HUES64 (cell line): Measurements from ENCODE around the gene SCNN1B.

ENCODE experiments used
- H3K27ac ChIP-seq: 2 replicates; pipeline ENCODE4 v1.7.0; 2013; ENCODE audit warnings: low read depth, low read length, inconsistent platforms
- H3K27me3 ChIP-seq: 2 replicates; pipeline ENCODE4 v1.6.1; 2013; ENCODE audit warnings: mild to moderate bottlenecking, low read length; ENCODE audit not compliant: insufficient read depth
- H3K36me3 ChIP-seq: 2 replicates; pipeline ENCODE4 v1.6.1; 2013; ENCODE audit warnings: mild to moderate bottlenecking, low read length; ENCODE audit not compliant: insufficient read depth
- H3K4me1 ChIP-seq: 2 replicates; pipeline ENCODE4 v1.6.1; 2013; ENCODE audit warnings: mild to moderate bottlenecking, low read length, moderate library complexity; ENCODE audit not compliant: insufficient read depth
- H3K4me3 ChIP-seq: 2 replicates; pipeline ENCODE4 v1.5.1; 2013; ENCODE audit warnings: mild to moderate bottlenecking, low read length, moderate library complexity
- H3K9ac ChIP-seq: 2 replicates; pipeline ENCODE4 v1.6.1; 2013; ENCODE audit warnings: mild to moderate bottlenecking, low read depth, low read length
- H3K9me3 ChIP-seq: 2 replicates; pipeline ENCODE4 v1.6.1; 2013; ENCODE audit warnings: low read depth, low read length; ENCODE audit not compliant: insufficient read depth
- WGBS: fragments of 150-250, 120-280 bp; methylation state at CpG from one replicate; pipeline ENCODE4 v1.1.7; 2013; ENCODE audit warnings: missing lambda C conversion rate; 5-methylcytosine and 5-hydroxymethylcytosine counted together

The SCNN1B gene

GRCh38 chr16:23304620-23305019 is 2.5 kb downstream of the SCNN1B start:
- WGBS, result 70% methylated on average over 2 of the region's 2 CpGs
- H3K36me3 ChIP-seq, result no peaks in the 10 kb centered on the region

GRCh38 chr16:23306199-23307100 is 4.3 kb downstream of the SCNN1B start:
- Histone ChIP-seq H3K27me3 (peaks cover 30% of the 10 kb centered on the region), H3K36me3 (no peaks in the 10 kb centered on the region), H3K4me1 (no peaks in the 10 kb centered on the region; the same call in 1 of the 2 replicates), H3K9me3 (no peaks in the 10 kb centered on the region), H3K4me3 (no peak overlapping the region), H3K27ac (no peak overlapping the region), H3K9ac (no peak overlapping the region)
- 88% methylated on average over 7 of the region's 7 CpGs for WGBS

More at GRCh38 chr16:23304620-23305019, 2.5 kb downstream of the SCNN1B start:
- no peak overlapping the region for H3K27ac ChIP-seq
- H3K9ac ChIP-seq, result no peak overlapping the region
- peaks cover 42% of the 10 kb centered on the region for H3K27me3 ChIP-seq
- no peak overlapping the region for H3K4me3 ChIP-seq
- H3K4me1 ChIP-seq, result no peaks in the 10 kb centered on the region; the same call in 1 of the 2 replicates
- no peaks in the 10 kb centered on the region for H3K9me3 ChIP-seq

GRCh38 chr16:23310217-23310616 is 8.1 kb downstream of the SCNN1B start:
- Histone ChIP-seq H3K27ac (no peak overlapping the region), H3K9ac (no peak overlapping the region), H3K4me3 (no peak overlapping the region), H3K9me3 (no peaks in the 10 kb centered on the region), H3K4me1 (no peaks in the 10 kb centered on the region), H3K36me3 (no peaks in the 10 kb centered on the region), H3K27me3 (no peaks in the 10 kb centered on the region)

DNA sequence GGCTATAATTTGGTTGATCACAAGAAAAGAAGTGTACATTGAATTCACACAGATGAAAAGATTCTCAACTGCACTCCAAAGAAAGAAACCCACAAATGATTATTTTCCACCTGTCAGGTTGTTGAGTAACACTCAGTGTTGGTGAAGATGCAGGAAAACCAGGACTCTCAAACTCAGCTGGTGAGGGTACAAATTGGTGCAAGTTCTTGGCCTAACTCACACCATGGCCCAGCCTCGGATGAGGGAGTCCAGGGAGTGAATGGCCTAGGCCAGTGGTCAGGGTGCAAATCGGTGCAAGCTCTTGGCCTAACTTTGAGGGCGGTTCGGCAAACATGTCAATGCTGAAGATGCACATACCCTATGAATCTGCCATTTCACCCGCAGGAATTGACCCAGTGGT is 8.6 kb downstream of the SCNN1B start:
- Histone ChIP-seq H3K27ac (no peak overlapping the region), H3K4me3 (no peak overlapping the region), H3K27me3 (no peaks in the 10 kb centered on the region), H3K36me3 (no peaks in the 10 kb centered on the region), H3K4me1 (no peaks in the 10 kb centered on the region), H3K9me3 (no peaks in the 10 kb centered on the region), H3K9ac (no peak overlapping the region)
- 93% methylated on average over 5 of the region's 5 CpGs for WGBS

- WGBS, result 92% methylated on average over 2 of the region's 2 CpGs
- no peak overlapping the region for H3K27ac ChIP-seq
Measured at GRCh38 chr16:23316232-23316631, 14.1 kb downstream of the SCNN1B start.

GRCh38 chr16:23316634-23317265 is 14.6 kb downstream of the SCNN1B start:
- H3K4me1 ChIP-seq, result no peaks in the 10 kb centered on the region
- 90% methylated on average over 2 of the region's 2 CpGs for WGBS
- no peak overlapping the region for H3K4me3 ChIP-seq
- no peak overlapping the region for H3K27ac ChIP-seq
- no peaks in the 10 kb centered on the region for H3K27me3 ChIP-seq
- no peaks in the 10 kb centered on the region for H3K36me3 ChIP-seq
- H3K9me3 ChIP-seq, result no peaks in the 10 kb centered on the region
- no peak overlapping the region for H3K9ac ChIP-seq

More at GRCh38 chr16:23316232-23316631, 14.1 kb downstream of the SCNN1B start:
- Histone ChIP-seq H3K27me3 (no peaks in the 10 kb centered on the region), H3K4me3 (no peak overlapping the region), H3K36me3 (no peaks in the 10 kb centered on the region), H3K9ac (no peak overlapping the region), H3K4me1 (no peaks in the 10 kb centered on the region), H3K9me3 (no peaks in the 10 kb centered on the region)

DNA sequence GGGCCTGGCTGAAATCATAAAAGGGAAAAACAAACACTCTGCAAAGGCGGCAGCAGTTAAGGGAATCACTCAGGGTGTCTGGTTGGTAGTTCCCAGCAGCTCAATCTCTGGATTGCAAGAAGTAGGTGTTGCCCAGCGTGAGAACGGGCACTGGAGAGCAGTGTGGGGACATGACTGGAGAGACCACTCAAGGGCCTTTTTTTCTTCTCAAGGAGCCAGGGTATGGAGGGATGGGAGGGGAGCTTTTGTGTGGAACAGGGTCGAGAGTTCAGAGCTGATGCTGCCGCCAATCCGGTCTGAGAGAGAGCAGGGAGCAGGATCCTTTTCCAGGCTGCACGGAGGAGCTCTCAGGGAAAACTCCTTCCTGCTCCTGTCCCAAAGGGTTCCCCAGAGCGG is 15.2 kb downstream of the SCNN1B start:
- no peak overlapping the region for H3K9ac ChIP-seq
- no peaks in the 10 kb centered on the region for H3K4me1 ChIP-seq
- no peak overlapping the region for H3K27ac ChIP-seq
- no peaks in the 10 kb centered on the region for H3K36me3 ChIP-seq
- no peaks in the 10 kb centered on the region for H3K27me3 ChIP-seq
- WGBS, result 84% methylated on average over 8 of the region's 8 CpGs
- no peaks in the 10 kb centered on the region for H3K9me3 ChIP-seq
- H3K4me3 ChIP-seq, result no peak overlapping the region

DNA sequence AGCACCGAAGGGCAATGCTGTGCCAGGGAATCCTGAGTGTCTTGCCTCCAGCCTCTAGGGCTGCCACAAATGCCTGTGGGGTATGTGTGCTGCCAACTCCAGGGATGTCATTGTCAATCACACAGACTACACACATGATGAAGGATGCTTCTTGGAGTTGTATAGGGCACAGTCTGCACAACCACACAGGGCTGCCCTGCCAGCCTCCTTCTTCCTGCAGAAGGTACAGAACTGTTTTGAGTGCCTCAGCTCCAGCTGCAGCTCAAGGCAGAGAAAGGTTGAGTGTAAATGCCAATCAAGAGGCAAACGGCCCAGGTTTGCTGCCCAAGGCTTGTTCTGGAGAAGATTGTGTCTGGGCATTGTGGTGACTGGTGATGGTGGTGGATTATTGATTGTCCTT is 15.6 kb downstream of the SCNN1B start:
- H3K36me3 ChIP-seq, result no peaks in the 10 kb centered on the region
- H3K4me3 ChIP-seq, result no peak overlapping the region
- H3K27ac ChIP-seq, result no peak overlapping the region
- no peak overlapping the region for H3K9ac ChIP-seq
- no peaks in the 10 kb centered on the region for H3K4me1 ChIP-seq
- H3K27me3 ChIP-seq, result no peaks in the 10 kb centered on the region
- no peaks in the 10 kb centered on the region for H3K9me3 ChIP-seq
- 88% methylated on average over 2 of the region's 2 CpGs for WGBS

DNA sequence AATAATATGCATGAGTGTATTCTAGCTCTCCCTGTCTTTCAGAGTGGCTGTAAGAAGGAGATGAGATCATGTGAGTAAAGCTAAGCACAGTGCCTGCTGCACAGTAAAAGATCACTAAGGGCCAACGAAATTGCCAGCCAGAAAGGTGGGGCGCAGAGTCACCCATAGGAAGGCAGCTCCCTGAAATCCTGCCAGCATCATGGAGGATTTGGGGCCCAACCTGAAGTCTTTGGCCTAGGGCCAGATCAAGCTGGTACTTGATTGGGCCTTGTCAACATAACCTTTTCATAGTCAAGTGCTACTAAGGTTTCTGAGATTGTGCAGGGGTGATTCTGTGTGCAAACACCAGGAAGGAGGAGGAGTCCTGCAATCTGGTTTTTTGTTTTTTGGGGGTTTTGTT is 16.5 kb downstream of the SCNN1B start:
- Histone ChIP-seq H3K9ac (no peak overlapping the region), H3K9me3 (no peaks in the 10 kb centered on the region), H3K36me3 (no peaks in the 10 kb centered on the region), H3K27ac (no peak overlapping the region), H3K27me3 (no peaks in the 10 kb centered on the region), H3K4me3 (no peak overlapping the region), H3K4me1 (no peaks in the 10 kb centered on the region)
- WGBS, result 92% methylated on average over 2 of the region's 2 CpGs

DNA sequence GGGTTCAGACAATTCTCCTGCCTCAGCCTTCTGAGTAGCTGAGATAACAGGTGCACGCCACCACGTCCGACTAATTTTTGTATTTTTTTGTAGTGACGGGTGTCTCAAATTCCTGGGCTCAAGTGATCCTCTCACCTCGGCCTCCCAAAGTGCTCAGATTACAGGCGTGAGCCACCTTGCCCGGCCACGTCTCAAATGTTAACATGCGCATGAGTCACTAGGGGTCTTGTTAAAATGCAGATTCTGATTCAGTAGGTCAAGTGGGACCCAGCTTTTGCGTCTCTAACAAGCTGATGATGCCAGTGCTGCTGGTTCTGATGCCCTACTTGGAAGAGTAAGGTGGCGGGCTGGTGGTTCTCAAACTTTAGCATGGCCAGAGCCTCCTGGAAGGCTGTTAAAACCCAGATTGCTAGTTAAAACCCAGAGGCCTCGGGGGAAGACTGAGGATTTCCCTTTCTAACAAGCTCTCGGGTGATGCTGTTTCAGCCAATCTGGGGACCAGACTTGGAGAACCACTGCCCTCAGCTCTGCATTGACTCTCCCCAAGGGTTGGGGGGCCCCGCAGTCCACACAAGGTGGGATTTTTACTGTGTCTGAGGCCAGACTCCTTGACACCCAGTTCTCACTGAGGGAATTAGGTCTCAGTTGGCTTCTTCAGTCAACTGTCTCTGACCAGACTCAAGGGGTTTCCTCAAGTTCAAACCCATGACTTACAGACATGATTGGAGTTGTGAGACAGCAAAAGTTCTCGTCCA is 17.9 kb downstream of the SCNN1B start:
- Histone ChIP-seq H3K4me3 (no peak overlapping the region), H3K4me1 (no peaks in the 10 kb centered on the region), H3K9ac (no peak overlapping the region), H3K36me3 (no peaks in the 10 kb centered on the region), H3K27me3 (no peaks in the 10 kb centered on the region), H3K9me3 (no peaks in the 10 kb centered on the region), H3K27ac (no peak overlapping the region)
- 84% methylated on average over 15 of the region's 15 CpGs for WGBS

- Histone ChIP-seq H3K27ac (no peak overlapping the region), H3K4me3 (no peak overlapping the region), H3K9ac (no peak overlapping the region), H3K27me3 (no peaks in the 10 kb centered on the region), H3K4me1 (no peaks in the 10 kb centered on the region), H3K36me3 (no peaks in the 10 kb centered on the region), H3K9me3 (no peaks in the 10 kb centered on the region)
- WGBS, result 83% methylated on average over 7 of the region's 7 CpGs
Measured at GRCh38 chr16:23320693-23321092, 18.6 kb downstream of the SCNN1B start.
